ENCODE data around the gene RHOT2.

The RHOT2 gene

GRCh38 chr16:667780-668518, at the start of gene RHOT2:
Gene RHOT2 (plus strand): TSS chr16:668132. CDS start chr16:668200, 68 bp downstream.
- peak within 1 kb of the TSS; percentile 65 for H3K4me3 ChIP-seq (ENCODE audit: low read depth, low read length)
- TF ChIP-seq, protein P1, sequence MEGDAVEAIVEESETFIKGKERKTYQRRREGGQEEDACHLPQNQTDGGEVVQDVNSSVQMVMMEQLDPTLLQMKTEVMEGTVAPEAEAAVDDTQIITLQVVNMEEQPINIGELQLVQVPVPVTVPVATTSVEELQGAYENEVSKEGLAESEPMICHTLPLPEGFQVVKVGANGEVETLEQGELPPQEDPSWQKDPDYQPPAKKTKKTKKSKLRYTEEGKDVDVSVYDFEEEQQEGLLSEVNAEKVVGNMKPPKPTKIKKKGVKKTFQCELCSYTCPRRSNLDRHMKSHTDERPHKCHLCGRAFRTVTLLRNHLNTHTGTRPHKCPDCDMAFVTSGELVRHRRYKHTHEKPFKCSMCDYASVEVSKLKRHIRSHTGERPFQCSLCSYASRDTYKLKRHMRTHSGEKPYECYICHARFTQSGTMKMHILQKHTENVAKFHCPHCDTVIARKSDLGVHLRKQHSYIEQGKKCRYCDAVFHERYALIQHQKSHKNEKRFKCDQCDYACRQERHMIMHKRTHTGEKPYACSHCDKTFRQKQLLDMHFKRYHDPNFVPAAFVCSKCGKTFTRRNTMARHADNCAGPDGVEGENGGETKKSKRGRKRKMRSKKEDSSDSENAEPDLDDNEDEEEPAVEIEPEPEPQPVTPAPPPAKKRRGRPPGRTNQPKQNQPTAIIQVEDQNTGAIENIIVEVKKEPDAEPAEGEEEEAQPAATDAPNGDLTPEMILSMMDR (IDR thresholded peaks at IDR 0.05; ENCODE audit: low read depth, low read length), result peak; percentile 48
- peak; percentile 71; the same call in 1 of the 2 replicates for TF ChIP-seq MYC (IDR thresholded peaks at IDR 0.05; ENCODE audit: low read depth, low read length)
- peak; percentile 47 for TF ChIP-seq POLR2A (IDR thresholded peaks at IDR 0.05; ENCODE audit: extremely low read depth, insufficient read length)
- TF ChIP-seq, protein P2, sequence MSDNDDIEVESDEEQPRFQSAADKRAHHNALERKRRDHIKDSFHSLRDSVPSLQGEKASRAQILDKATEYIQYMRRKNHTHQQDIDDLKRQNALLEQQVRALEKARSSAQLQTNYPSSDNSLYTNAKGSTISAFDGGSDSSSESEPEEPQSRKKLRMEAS (IDR thresholded peaks at IDR 0.05; ENCODE audit: low read depth, low read length), result 0 out of 2 replicates have a peak, but pooled peaks have one; percentile 3
- peak; percentile 90 for DNase-seq (ENCODE audit: low read depth)

DNA sequence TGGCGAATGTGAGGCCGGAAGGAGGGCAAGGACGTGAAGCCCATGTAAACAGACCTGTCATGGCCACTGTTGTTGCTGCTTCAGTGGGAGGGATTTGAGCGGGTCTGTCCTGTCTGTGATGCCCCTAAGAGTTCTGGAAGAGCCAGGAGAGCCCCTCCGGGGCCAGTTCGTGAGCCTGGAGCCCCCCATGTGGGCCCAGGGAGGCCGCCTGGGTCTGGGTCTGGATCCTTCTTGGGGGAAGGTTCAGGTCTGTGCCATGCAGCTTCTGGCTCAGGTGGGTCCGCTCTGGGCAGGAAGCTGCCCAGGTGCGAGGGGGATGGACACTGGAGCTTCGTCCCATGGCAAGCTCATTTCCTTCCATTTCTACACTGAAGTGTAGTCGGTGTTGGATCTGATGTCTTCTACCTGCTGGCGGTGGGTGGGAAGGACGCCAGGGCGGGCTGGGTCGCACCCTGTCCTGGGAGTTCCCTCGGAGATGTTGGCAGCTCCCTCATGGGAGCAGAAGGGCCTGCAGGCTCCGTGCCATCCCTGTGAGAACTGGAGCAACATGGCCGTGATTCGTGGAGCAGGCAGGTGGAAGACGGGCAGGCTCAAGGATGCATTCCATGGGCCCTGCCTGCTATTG, 48.3 kb upstream of the RHOT2 start:
- no peak overlapping the region for H3K4me3 ChIP-seq (ENCODE audit: low read depth, low read length)
- DNase-seq (ENCODE audit: low read depth), result no peak
- TF ChIP-seq MYC (IDR thresholded peaks at IDR 0.05; ENCODE audit: low read depth, low read length) (no peak), POLR2A (IDR thresholded peaks at IDR 0.05; ENCODE audit: extremely low read depth, insufficient read length) (no peak)
- TF ChIP-seq, protein P1 (IDR thresholded peaks at IDR 0.05; ENCODE audit: low read depth, low read length), result no peak
- TF ChIP-seq, protein P2 (IDR thresholded peaks at IDR 0.05; ENCODE audit: low read depth, low read length), result no peak

GRCh38 chr16:620700-621525, 47.0 kb upstream of the RHOT2 start:
- TF ChIP-seq, protein P2 (IDR thresholded peaks at IDR 0.05; ENCODE audit: low read depth, low read length), result no peak
- TF ChIP-seq POLR2A (IDR thresholded peaks at IDR 0.05; ENCODE audit: extremely low read depth, insufficient read length) (no peak), MYC (IDR thresholded peaks at IDR 0.05; ENCODE audit: low read depth, low read length) (no peak)
- TF ChIP-seq, protein P1 (IDR thresholded peaks at IDR 0.05; ENCODE audit: low read depth, low read length), result no peak
- no peak overlapping the region for H3K4me3 ChIP-seq (ENCODE audit: low read depth, low read length)
- no peak for DNase-seq (ENCODE audit: low read depth)

DNA sequence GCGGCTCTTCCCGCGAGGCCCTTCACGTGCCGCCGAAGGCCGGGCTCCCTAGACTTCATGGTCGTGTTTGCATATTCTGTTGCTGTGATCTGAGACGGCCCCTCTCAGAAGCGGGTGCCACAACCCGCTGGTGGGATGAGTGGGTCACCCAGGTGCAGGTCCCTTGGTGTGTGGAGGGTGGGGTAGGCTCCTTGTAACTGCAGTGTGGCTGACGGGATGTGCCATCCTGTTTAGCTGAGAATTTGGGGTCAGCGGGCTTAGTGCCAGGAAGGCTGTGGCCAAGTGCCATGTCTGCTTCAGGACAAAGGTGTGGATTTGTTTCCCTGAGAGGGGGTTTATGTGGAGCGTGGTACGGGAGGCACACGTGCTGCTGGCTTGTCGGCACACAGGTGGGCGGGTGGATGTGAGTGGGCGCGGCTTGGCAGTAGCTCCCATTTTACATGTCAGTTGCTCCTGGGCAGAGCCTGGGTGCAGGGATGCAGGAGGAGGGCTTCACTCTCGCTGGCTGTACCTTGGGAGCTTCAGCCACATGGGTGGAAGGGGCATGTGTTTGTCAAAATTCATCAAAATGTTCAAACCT, 46.3 kb upstream of the RHOT2 start:
- TF ChIP-seq, protein P1 (IDR thresholded peaks at IDR 0.05; ENCODE audit: low read depth, low read length), result no peak
- TF ChIP-seq MYC (IDR thresholded peaks at IDR 0.05; ENCODE audit: low read depth, low read length) (no peak), POLR2A (IDR thresholded peaks at IDR 0.05; ENCODE audit: extremely low read depth, insufficient read length) (no peak)
- TF ChIP-seq, protein P2 (IDR thresholded peaks at IDR 0.05; ENCODE audit: low read depth, low read length), result no peak
- no peak for DNase-seq (ENCODE audit: low read depth)

GRCh38 chr16:622920-623280, 45.0 kb upstream of the RHOT2 start:
- TF ChIP-seq MYC (IDR thresholded peaks at IDR 0.05; ENCODE audit: low read depth, low read length) (no peak), POLR2A (IDR thresholded peaks at IDR 0.05; ENCODE audit: extremely low read depth, insufficient read length) (no peak)
- TF ChIP-seq, protein P2 (IDR thresholded peaks at IDR 0.05; ENCODE audit: low read depth, low read length), result no peak
- TF ChIP-seq, protein P1 (IDR thresholded peaks at IDR 0.05; ENCODE audit: low read depth, low read length), result no peak
- no peak overlapping the region for H3K4me3 ChIP-seq (ENCODE audit: low read depth, low read length)
- DNase-seq (ENCODE audit: low read depth), result no peak

More for the DNA sequence above, 46.3 kb upstream of the RHOT2 start:
- no peak overlapping the region for H3K4me3 ChIP-seq (ENCODE audit: low read depth, low read length)

All from NB4 (cell line).